Measurements from ENCODE around the gene TANK.
"Not testable (repeated sequence)": the region's sequence is repeated elsewhere in the genome, so short reads cannot be mapped to it uniquely, and the experiment has no call there.

The TANK gene

DNA sequence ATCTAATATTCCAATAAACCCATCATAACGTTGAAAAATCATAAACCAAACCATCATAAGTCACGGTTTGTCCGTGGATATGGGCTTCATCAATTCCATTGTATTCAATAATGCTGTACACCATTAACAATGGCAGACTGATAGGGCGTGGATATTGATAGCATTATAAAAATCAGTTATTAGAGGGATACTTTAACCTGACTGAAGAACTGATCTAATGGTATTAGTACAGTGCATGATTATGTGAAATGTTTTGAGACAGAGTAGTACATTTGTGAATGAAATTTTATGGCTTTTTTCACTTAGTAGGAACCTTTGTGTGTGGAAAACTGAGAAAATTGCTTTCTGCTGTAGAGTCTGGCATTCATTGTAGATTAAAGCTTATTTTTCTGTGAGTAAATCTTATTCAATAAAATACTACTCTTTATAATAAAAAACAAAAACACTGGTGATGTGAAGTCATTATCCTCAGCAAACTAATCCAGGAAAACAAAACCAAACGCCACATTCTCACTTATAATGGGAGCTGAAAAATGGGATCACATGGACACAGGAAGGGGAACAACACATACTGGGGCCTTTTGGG lies 119.1 kb downstream of the TANK start:
- DNase-seq (ENCODE audit: low read depth), result not testable (repeated sequence)

DNA sequence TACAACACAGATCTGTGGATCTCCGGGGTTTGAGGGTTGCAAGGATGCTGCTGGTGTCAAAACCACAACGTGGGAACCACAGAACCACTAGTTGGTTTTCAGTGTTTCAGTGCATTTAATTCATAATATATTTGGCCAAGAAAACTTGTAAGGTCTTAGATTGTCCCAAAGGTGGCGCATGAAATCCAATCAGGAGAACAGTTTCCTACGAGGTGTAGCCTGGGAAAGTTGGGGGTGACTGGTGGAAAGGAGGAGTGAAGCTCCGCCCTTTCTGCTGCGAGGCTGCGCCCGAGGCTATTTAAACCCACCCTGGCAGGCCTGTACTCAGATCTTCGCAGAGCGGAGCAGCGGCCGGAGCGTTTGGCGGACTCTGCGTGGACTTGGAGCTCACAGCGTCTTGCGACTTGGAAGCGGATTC lies 120.7 kb downstream of the TANK start:
- DNase-seq (ENCODE audit: low read depth), result peak; percentile 18

DNA sequence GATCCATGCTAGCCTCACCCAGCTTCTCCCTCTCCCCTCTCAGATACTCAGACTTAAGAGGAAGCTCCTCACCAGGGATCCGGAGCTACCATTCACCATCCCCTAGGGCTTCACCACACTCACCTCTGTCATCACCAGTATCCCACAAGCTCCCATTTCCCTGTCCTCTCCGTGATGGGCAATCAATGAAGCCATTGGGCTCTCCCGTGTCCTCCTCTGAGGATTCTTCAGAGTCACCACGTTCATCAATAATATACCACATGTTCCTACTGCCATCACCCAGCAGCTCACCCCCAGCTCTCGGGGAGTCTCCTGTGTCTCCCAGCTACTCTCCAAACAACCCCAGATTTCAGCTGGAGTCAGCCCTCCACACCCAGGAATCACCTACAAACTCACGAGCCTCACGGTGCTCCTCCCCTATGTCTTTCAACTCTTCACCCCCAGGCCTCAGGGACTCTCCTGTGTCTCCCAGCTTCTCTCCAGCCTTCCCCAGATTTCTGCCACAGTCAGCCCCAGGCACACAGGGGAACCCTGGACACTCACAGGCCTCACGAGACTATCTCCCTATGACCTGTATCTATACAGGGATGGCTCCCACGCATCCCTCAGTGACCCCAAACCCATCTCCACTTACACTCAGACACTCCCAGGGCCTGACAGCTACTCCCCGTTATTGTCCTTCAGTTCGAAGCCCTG lies 121.5 kb downstream of the TANK start:
- not testable (repeated sequence) for DNase-seq (ENCODE audit: low read depth)

DNA sequence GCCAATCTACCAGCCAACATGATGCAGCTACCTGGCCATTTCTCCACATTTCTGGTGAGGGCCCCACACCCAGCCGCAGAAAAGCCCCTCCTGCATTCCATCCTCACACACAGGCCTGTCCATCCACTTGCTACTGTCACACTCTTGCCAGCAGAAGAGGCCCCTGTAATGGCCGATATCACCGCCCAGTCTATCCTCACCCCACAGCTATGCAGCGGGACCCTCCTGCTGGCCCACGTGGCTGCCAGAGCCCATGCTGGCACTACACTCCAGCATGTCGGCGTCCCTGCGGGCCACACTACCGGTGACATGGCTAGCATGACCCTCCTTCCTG lies 122.0 kb downstream of the TANK start:
- DNase-seq (ENCODE audit: low read depth), result not testable (repeated sequence)

DNA sequence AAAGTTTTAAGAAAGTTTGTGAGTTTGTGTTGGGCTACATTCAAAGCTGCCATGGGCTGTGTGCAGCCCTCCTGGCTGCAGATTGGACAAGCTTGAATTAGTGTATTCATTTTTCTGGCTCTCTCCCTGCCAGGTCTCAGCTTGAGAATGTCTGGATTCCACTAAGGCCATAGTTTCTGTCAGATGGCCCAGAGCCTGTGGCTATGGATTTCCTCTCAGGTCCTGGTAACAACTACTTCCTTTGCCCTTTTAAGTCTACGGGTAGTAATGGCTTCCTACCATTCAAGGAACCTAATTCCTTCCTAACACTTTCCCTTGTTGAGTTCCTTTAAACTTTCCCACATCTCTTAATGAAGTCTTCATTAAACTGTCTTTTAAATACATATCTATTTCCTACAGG lies 123.7 kb downstream of the TANK start:
- no peak for DNase-seq (ENCODE audit: low read depth)

Measured in activated gamma-delta T cell treated with anti-CD3 and anti-CD28 coated beads, Interleukin-2, amount 50 U/mL, for 16 hours (primary cell).